ENCODE results near the gene C4orf50. TPM values are rescaled to one million over a fixed set of nuclear protein-coding genes. Genes with fewer than 3 reads are reported as not detected.

The C4orf50 gene
- total and polyA plus RNA-seq, 2 donors (not counting 1 experiment from before 2014, with no cell fraction given): 0.02 TPM; not detected in 1

DNA sequence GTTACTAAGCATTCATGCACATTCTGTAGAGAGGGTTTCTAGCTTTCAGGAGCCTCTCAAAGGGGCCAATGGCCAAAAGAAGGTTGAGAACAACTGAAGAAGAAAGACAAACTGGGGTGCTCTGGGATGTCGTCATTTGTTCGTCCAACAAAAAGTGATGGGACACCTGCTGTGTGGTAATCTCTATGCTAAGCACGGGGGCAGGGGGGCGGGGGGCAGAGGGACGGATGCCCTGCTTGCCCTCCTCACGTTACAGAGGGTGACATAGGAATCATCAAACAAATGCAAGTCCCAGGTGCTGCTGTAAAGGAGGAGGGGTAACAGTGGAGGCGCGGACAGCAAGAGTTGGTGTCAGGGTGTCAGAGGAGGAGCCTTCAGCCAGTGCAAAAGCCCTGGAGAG, 112.5 kb downstream of the C4orf50 start:
- no peak overlapping the region for H3K27ac ChIP-seq (ENCODE audit: low read length in 2 of 2)

DNA sequence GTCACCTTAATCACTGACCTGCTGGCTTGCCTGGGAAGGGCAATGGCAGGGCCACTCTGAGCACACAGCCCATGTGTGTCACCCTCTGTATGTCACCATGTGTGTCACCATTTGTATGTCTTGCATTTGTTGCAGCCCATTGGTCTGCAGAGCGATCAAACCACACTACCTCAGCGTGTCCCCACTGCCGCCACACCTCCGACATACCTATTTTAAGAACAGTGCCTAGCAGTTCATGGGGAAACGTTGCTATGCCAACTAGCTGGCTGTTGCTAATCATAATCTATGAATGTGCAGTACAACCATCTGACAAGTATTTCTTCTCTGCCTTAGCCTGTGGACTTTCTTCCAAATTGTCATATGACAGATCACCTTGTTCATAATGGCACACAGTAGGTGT, 117.4 kb downstream of the C4orf50 start:
- Histone ChIP-seq H3K4me1 (ENCODE audit: control insufficient read depth in 2 of 2, insufficient read depth in 2 of 2, low read length in 2 of 2) (no peaks in the 10 kb centered on the region), H3K79me2 (ENCODE audit: control insufficient read depth, insufficient read depth, low read length) (no peaks in the 10 kb centered on the region), H3K27ac (ENCODE audit: low read length in 2 of 2) (no peak overlapping the region), H3K4me2 (replicated peaks; ENCODE audit: low read depth, low read length, poor library complexity, severe bottlenecking) (no peak overlapping the region), H3K4me3 (ENCODE audit: control extremely low read depth in 1 of 5, extremely low read depth in 1 of 5, insufficient read depth in 1 of 5, low read depth in 2 of 5, low read length in 4 of 5) (no peak overlapping the region), H3K9me3 (ENCODE audit: control extremely low read depth in 1 of 3, control insufficient read depth in 2 of 3, insufficient read depth in 1 of 3, low read length in 2 of 3) (peaks cover 0 to 23% (median 0%) of the 10 kb centered on the region in 3 donors), H3K27me3 (replicated peaks in 1 of 4; ENCODE audit: control extremely low read depth in 1 of 4, control insufficient read depth in 3 of 4, insufficient read depth in 4 of 4, low read length in 3 of 4) (peaks cover 0 to 21% (median 1%) of the 10 kb centered on the region in 4 experiments), H3K36me3 (replicated peaks in 1 of 2; ENCODE audit: control extremely low read depth in 1 of 2, control insufficient read depth in 1 of 2, extremely low read depth in 1 of 2, insufficient read depth in 2 of 2, low read length in 1 of 2) (no peaks in the 10 kb centered on the region), H3K9ac (ENCODE audit: low read length) (no peak overlapping the region), H2AFZ (ENCODE audit: insufficient read depth, low read depth, low read length, poor library complexity, severe bottlenecking) (no peak overlapping the region), H4K20me1 (ENCODE audit: control insufficient read depth, insufficient read depth, low read length, poor library complexity, severe bottlenecking) (no peaks in the 10 kb centered on the region)
- CTCF ChIA-PET: no interaction called here
- peaks cover 46% of the 10 kb centered on the region for H3K27me3 Mint-ChIP-seq
- no peak overlapping the region for H3K4me3 Mint-ChIP-seq
- ATAC-seq (ENCODE audit: low read depth) (no peak), DNase-seq (no peak)
- TF ChIP-seq, protein P1, sequence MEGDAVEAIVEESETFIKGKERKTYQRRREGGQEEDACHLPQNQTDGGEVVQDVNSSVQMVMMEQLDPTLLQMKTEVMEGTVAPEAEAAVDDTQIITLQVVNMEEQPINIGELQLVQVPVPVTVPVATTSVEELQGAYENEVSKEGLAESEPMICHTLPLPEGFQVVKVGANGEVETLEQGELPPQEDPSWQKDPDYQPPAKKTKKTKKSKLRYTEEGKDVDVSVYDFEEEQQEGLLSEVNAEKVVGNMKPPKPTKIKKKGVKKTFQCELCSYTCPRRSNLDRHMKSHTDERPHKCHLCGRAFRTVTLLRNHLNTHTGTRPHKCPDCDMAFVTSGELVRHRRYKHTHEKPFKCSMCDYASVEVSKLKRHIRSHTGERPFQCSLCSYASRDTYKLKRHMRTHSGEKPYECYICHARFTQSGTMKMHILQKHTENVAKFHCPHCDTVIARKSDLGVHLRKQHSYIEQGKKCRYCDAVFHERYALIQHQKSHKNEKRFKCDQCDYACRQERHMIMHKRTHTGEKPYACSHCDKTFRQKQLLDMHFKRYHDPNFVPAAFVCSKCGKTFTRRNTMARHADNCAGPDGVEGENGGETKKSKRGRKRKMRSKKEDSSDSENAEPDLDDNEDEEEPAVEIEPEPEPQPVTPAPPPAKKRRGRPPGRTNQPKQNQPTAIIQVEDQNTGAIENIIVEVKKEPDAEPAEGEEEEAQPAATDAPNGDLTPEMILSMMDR (IDR thresholded peaks at IDR 0.05): no peak
- no peak for TF ChIP-seq EZH2 (IDR thresholded peaks at IDR 0.05; ENCODE audit: borderline replicate concordance, insufficient read depth, low read depth, low read length, poor library complexity, severe bottlenecking)
- 59% methylated on average over 4 of the region's 5 CpGs for WGBS (ENCODE audit: insufficient coverage)
- POLR2A ChIA-PET: no interaction called here
- intact Hi-C loops (cut with micrococcal nuclease): no loop called here
- H3K9me3 Mint-ChIP-seq (ENCODE audit: insufficient read depth): peaks cover 4% of the 10 kb centered on the region
- H3K4me1 Mint-ChIP-seq: no peaks in the 10 kb centered on the region
- H3K27ac Mint-ChIP-seq: no peak overlapping the region

More for the DNA sequence above, 112.5 kb downstream of the C4orf50 start:
- Histone ChIP-seq H4K20me1 (ENCODE audit: control insufficient read depth, insufficient read depth, low read length, poor library complexity, severe bottlenecking) (no peaks in the 10 kb centered on the region), H3K27me3 (replicated peaks in 1 of 4; ENCODE audit: control extremely low read depth in 1 of 4, control insufficient read depth in 3 of 4, insufficient read depth in 4 of 4, low read length in 3 of 4) (peaks cover 0 to 18% (median 0%) of the 10 kb centered on the region in 4 experiments), H3K4me1 (ENCODE audit: control insufficient read depth in 2 of 2, insufficient read depth in 2 of 2, low read length in 2 of 2) (no peaks in the 10 kb centered on the region), H3K36me3 (replicated peaks in 1 of 2; ENCODE audit: control extremely low read depth in 1 of 2, control insufficient read depth in 1 of 2, extremely low read depth in 1 of 2, insufficient read depth in 2 of 2, low read length in 1 of 2) (no peaks in the 10 kb centered on the region), H3K4me2 (replicated peaks; ENCODE audit: low read depth, low read length, poor library complexity, severe bottlenecking) (no peak overlapping the region), H3K9me3 (ENCODE audit: control extremely low read depth in 1 of 3, control insufficient read depth in 2 of 3, insufficient read depth in 1 of 3, low read length in 2 of 3) (peaks cover 2 to 25% (median 4%) of the 10 kb centered on the region in 3 donors), H2AFZ (ENCODE audit: insufficient read depth, low read depth, low read length, poor library complexity, severe bottlenecking) (no peak overlapping the region), H3K4me3 (ENCODE audit: control extremely low read depth in 1 of 5, extremely low read depth in 1 of 5, insufficient read depth in 1 of 5, low read depth in 2 of 5, low read length in 4 of 5) (no peak overlapping the region), H3K79me2 (ENCODE audit: control insufficient read depth, insufficient read depth, low read length) (no peaks in the 10 kb centered on the region), H3K9ac (ENCODE audit: low read length) (no peak overlapping the region)
- DNase-seq (no peak), ATAC-seq (ENCODE audit: low read depth) (no peak)
- Mint-ChIP-seq H3K27me3 (peaks cover 42% of the 10 kb centered on the region), H3K4me1 (no peaks in the 10 kb centered on the region), H3K27ac (no peak overlapping the region), H3K9me3 (ENCODE audit: insufficient read depth) (peaks cover 14% of the 10 kb centered on the region), H3K4me3 (no peak overlapping the region)
- POLR2A ChIA-PET: no interaction called here
- TF ChIP-seq, protein P1 (IDR thresholded peaks at IDR 0.05): no peak
- no peak for TF ChIP-seq EZH2 (IDR thresholded peaks at IDR 0.05; ENCODE audit: borderline replicate concordance, insufficient read depth, low read depth, low read length, poor library complexity, severe bottlenecking)
- intact Hi-C loops (cut with micrococcal nuclease): no loop called here
- CTCF ChIA-PET: no interaction called here
- 13% methylated on average over 8 of the region's 8 CpGs for WGBS (ENCODE audit: insufficient coverage)
